ENCODE data around the gene YARS1.
A peak's percentile ranks its signal among the peaks of the same experiment; 100 is the strongest.

YARS1 gene

DNA sequence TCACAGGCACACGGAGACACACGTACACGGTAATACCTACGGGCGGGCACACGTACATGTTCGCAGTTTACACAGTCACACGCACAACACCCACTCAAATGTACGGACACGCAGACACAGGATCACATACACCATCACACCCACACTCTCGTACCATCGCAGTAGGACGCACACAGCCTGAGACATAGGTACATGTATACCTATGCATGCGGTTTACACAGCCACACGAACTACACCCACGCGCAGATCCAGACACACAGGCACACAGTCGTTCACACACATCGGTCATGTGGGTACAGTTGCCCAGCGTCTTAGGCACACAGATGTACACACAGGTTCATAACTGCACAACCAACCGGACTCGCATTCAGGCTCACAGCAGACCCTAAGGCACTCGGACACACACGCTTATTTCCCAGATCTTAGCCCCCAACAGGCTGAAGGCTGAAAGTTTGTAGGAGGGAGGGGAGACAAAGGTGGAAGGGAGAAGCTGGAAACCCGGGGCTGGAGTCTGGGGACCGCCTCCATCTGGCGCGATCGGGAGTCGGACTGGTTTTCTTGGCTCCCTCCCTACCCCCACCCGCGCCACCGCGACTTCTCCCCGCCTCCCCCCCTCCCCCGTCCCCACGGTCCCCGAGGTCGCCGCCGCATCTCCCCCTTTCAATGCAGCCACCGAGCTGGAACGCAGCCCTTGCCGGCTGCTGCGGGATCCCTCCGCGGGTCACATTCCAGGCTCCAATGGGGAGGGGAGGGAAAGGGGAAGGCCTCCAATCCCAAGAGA, 62.7 kb downstream of the YARS1 start:
- H3K36me3 ChIP-seq, result no peaks in the 10 kb centered on the region
- peak overlapping the region in 1 of 2 experiments; percentile 36 for H3K4me3 ChIP-seq (ENCODE audit: low read depth in 1 of 2, low read length in 1 of 2)
- TF ChIP-seq, protein P1, sequence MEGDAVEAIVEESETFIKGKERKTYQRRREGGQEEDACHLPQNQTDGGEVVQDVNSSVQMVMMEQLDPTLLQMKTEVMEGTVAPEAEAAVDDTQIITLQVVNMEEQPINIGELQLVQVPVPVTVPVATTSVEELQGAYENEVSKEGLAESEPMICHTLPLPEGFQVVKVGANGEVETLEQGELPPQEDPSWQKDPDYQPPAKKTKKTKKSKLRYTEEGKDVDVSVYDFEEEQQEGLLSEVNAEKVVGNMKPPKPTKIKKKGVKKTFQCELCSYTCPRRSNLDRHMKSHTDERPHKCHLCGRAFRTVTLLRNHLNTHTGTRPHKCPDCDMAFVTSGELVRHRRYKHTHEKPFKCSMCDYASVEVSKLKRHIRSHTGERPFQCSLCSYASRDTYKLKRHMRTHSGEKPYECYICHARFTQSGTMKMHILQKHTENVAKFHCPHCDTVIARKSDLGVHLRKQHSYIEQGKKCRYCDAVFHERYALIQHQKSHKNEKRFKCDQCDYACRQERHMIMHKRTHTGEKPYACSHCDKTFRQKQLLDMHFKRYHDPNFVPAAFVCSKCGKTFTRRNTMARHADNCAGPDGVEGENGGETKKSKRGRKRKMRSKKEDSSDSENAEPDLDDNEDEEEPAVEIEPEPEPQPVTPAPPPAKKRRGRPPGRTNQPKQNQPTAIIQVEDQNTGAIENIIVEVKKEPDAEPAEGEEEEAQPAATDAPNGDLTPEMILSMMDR (IDR thresholded peaks at IDR 0.05), result no peak
- peaks cover 9 to 13% of the 10 kb centered on the region in 2 experiments for H3K4me1 ChIP-seq (ENCODE audit: control insufficient read depth in 1 of 2, insufficient read depth in 1 of 2, low read depth in 1 of 2, low read length in 1 of 2)
- no peaks in the 10 kb centered on the region for H3K9me3 ChIP-seq
- no peak overlapping the region for H3K27ac ChIP-seq
- peaks cover 86% of the 10 kb centered on the region for H3K27me3 ChIP-seq

DNA sequence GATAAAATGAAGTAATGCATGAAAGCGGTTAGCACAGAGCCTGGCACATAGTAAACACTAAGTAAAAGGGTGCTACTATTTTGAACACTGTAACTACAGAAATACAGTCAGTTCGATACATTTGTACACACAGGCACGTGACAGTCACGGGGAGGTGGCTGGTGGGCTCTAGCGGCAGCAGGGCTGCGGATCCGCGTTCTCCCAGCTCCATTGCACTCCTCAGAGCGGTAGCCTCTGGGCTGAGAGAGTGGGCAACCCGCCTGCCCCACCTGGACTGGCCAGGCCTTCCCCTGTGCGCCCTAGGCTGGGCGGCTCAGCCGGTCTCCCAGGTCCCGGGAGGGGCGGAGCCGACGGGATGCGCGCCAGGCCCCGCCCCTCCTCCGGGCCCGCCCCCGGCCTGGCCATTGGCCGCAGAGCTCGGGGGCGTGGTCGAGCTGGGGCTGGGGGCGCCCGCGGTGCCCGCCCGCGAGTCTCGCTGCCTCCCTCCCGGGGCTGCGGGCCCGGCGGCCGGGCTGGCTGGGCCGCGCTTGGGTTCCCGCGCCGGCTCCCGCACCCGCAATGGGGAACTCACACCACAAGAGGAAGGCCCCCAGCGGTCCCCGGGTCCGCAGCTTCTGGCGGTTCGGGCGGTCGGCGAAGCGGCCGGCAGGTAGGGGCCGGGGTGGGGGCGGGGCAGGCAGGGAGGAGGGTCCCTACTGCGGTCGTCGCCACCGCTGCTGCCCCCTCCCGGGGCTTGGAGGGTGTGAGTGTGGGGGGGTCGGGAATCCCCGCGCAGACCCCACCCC, 63.4 kb downstream of the YARS1 start:
- no peak overlapping the region for H3K27ac ChIP-seq
- TF ChIP-seq, protein P1 (IDR thresholded peaks at IDR 0.05), result no peak

DNA sequence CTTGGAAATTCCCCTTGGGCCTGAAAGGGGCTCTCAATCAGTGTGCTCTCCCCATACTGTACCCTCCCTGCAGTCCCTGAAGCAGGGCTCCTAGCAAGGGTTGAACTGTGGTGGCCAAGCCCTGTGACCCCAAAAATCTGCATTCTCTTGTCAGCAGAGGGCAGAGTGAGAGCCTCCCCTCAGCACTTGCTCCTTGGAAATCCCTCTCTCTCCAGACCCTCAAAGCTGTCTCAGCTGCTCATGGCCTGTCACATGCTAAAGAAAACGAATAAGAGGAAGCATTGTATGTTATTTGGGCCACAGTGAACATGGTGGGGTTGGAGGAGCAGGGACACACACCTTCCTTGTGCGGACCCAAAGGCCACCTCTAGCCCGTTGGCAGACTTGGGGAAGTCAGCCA, 67.4 kb downstream of the YARS1 start:
- Histone ChIP-seq H3K4me3 (ENCODE audit: low read depth in 1 of 2, low read length in 1 of 2) (no peak overlapping the region), H3K27ac (no peak overlapping the region), H3K9me3 (no peaks in the 10 kb centered on the region), H3K27me3 (peaks cover 44% of the 10 kb centered on the region), H3K4me1 (ENCODE audit: control insufficient read depth in 1 of 2, insufficient read depth in 1 of 2, low read depth in 1 of 2, low read length in 1 of 2) (peaks cover 9 to 13% of the 10 kb centered on the region in 2 experiments), H3K36me3 (no peaks in the 10 kb centered on the region)
- TF ChIP-seq, protein P1 (IDR thresholded peaks at IDR 0.05), result no peak

More for the DNA sequence above, 63.4 kb downstream of the YARS1 start:
- H3K4me3 ChIP-seq (ENCODE audit: low read depth in 1 of 2, low read length in 1 of 2), result peak overlapping the region; percentile 25 to 36
- peaks cover 9 to 13% of the 10 kb centered on the region in 2 experiments for H3K4me1 ChIP-seq (ENCODE audit: control insufficient read depth in 1 of 2, insufficient read depth in 1 of 2, low read depth in 1 of 2, low read length in 1 of 2)
- H3K27me3 ChIP-seq, result peaks cover 82% of the 10 kb centered on the region
- no peaks in the 10 kb centered on the region for H3K9me3 ChIP-seq
- no peaks in the 10 kb centered on the region for H3K36me3 ChIP-seq

DNA sequence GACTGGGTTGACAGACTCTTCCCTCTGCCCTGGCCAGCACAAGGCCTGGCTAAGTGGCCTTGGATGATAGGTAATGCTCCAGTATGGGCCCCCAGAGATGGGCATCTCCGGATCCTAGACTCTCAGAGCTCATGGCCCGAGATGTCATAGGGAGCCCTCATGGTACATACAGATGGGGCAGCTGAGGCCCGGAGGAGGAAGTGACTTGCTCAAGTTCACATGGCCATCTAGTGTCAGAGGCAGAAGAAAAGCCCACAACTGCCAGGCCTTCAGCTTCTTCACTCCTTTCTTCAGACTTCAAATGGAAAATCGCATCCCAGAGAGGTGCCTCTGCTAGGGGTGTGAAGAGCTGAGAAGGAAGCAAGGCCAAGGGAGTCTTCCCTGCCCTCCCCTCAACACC, 67.8 kb downstream of the YARS1 start:
- peaks cover 7 to 12% of the 10 kb centered on the region in 2 experiments for H3K4me1 ChIP-seq (ENCODE audit: control insufficient read depth in 1 of 2, insufficient read depth in 1 of 2, low read depth in 1 of 2, low read length in 1 of 2)
- no peaks in the 10 kb centered on the region for H3K9me3 ChIP-seq
- TF ChIP-seq, protein P1 (IDR thresholded peaks at IDR 0.05), result no peak
- H3K4me3 ChIP-seq (ENCODE audit: low read depth in 1 of 2, low read length in 1 of 2), result no peak overlapping the region
- no peak overlapping the region for H3K27ac ChIP-seq
- H3K36me3 ChIP-seq, result no peaks in the 10 kb centered on the region
- peaks cover 43% of the 10 kb centered on the region for H3K27me3 ChIP-seq

DNA sequence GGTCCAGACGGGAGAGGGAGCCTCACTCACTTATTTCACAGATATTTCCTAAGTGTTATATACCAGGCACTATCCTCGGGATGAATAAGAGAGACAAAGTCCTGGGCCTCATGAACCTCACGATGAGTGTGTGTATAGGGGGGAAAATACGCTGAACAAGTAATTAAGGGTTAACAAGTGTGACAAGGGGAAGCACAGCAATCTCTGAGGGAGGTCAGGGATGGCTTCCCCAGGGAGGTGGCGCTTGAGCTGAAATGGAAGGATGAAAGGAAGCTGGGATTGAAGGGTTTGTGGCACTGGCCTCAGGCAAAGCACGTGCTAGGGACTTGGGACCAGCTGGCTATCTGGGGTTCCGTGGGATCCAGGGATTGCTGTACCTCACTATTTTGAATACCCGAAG, 68.2 kb downstream of the YARS1 start:
- Histone ChIP-seq H3K4me3 (ENCODE audit: low read depth in 1 of 2, low read length in 1 of 2) (no peak overlapping the region), H3K4me1 (ENCODE audit: control insufficient read depth in 1 of 2, insufficient read depth in 1 of 2, low read depth in 1 of 2, low read length in 1 of 2) (peaks cover 4 to 8% of the 10 kb centered on the region in 2 experiments), H3K27me3 (peaks cover 43% of the 10 kb centered on the region), H3K27ac (no peak overlapping the region), H3K36me3 (no peaks in the 10 kb centered on the region), H3K9me3 (no peaks in the 10 kb centered on the region)
- TF ChIP-seq, protein P1 (IDR thresholded peaks at IDR 0.05), result no peak
